ENCODE data around the gene SHMT2.

The SHMT2 gene

GRCh38 chr12:57229046-57229633 lies 371 bp upstream of the SHMT2 start:
- peak overlapping the region; percentile 84 for H3K27ac ChIP-seq
- TF ChIP-seq CTCF (conservative IDR thresholded peaks at IDR 0.05; ENCODE audit: low read depth), result no peak
- no peak for DNase-seq (ENCODE audit: low spot score)
- CTCF ChIA-PET, result interaction anchor here (0.8 to 2.9 kb wide), 4 partner anchors 10 to 15 kb away, joined by 3 to 28 read pairs (median 16); no protein-coding TSS in a partner anchor
- POLR2A ChIA-PET (ENCODE audit: low non-redundant PET), result interaction anchor here (0.7 to 0.8 kb wide), 2 partner anchors 12 to 118 kb away, joined by 3 to 4 read pairs; partner anchors contain the start of gene STAT6

GRCh38 chr12:57230381-57231155 lies 1.1 kb downstream of the SHMT2 start:
- no peak for DNase-seq (ENCODE audit: low spot score)
- no peak for TF ChIP-seq CTCF (conservative IDR thresholded peaks at IDR 0.05; ENCODE audit: low read depth)
- POLR2A ChIA-PET (ENCODE audit: low non-redundant PET), result interaction anchor here (0.9 kb wide), 1 partner anchor 11 kb away, joined by 3 read pairs; no protein-coding TSS in a partner anchor
- CTCF ChIA-PET, result interaction anchor here (0.8 to 2.9 kb wide), 4 partner anchors 8 to 601 kb away, joined by 3 to 28 read pairs (median 16); no protein-coding TSS in a partner anchor
- H3K27ac ChIP-seq, result peak overlapping the region; percentile 84

DNA sequence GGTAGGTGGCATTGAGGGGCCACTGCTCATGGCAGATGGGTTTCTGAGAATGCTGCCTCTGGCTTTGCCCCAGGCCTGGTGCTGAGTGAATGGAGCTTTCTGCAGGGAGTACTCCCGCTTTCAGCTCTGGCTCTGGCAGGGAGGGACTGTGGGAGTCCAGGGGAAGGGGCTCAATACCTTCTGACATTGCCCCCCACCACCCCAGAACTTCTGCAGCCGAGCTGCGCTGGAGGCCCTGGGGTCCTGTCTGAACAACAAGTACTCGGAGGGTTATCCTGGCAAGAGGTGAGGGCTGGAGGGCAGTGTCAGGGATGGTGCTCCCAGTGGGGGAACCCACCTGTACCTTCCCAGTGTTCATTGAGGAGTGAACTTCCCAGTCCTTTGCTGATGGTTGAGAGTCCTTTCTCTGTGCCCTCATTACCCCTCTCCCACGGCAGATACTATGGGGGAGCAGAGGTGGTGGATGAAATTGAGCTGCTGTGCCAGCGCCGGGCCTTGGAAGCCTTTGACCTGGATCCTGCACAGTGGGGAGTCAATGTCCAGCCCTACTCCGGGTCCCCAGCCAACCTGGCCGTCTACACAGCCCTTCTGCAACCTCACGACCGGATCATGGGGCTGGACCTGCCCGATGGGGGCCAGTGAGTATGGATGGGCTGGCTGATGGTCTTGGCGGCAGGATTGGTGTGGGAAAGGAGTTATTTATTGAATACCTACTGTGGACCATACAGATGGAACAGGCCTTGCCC lies 1.9 kb downstream of the SHMT2 start:
- peak overlapping the region; percentile 84 for H3K27ac ChIP-seq
- TF ChIP-seq CTCF (conservative IDR thresholded peaks at IDR 0.05; ENCODE audit: low read depth), result no peak
- POLR2A ChIA-PET (ENCODE audit: low non-redundant PET), result interaction anchor here (0.9 kb wide), 1 partner anchor 12 kb away, joined by 3 read pairs; no protein-coding TSS in a partner anchor
- CTCF ChIA-PET, result interaction anchor here (0.5 to 2.9 kb wide), 4 partner anchors 8 to 564 kb away, joined by 4 to 28 read pairs (median 16); no protein-coding TSS in a partner anchor
- no peak for DNase-seq (ENCODE audit: low spot score)

GRCh38 chr12:57232156-57232756 lies 2.7 kb downstream of the SHMT2 start:
- TF ChIP-seq CTCF (conservative IDR thresholded peaks at IDR 0.05; ENCODE audit: low read depth), result no peak
- ChIA-PET CTCF (interaction anchor here (0.5 to 0.6 kb wide), 2 partner anchors 265 to 565 kb away, joined by 3 to 4 read pairs; no protein-coding TSS in a partner anchor), POLR2A (ENCODE audit: low non-redundant PET) (no interaction called here)
- H3K27ac ChIP-seq, result peak overlapping the region; percentile 84
- no peak for DNase-seq (ENCODE audit: low spot score)

GRCh38 chr12:57233357-57234232 lies 4.1 kb downstream of the SHMT2 start:
- no peak for DNase-seq (ENCODE audit: low spot score)
- CTCF ChIA-PET, result interaction anchor here (0.6 to 1.0 kb wide), 3 partner anchors 9 to 19 kb away, joined by 3 to 4 read pairs (median 3); no protein-coding TSS in a partner anchor
- TF ChIP-seq CTCF (conservative IDR thresholded peaks at IDR 0.05; ENCODE audit: low read depth), result no peak
- H3K27ac ChIP-seq, result peak overlapping the region; percentile 57
- POLR2A ChIA-PET (ENCODE audit: low non-redundant PET), result interaction anchor here (0.6 kb wide), 1 partner anchor 9 kb away, joined by 6 read pairs; no protein-coding TSS in a partner anchor
